22Rv1 (cell line): Measurements from ENCODE around the gene CEP85.

Experiments
- ZFX ChIP-seq: fragments of 450-650 bp; IDR thresholded peaks from 2 replicates; pipeline ENCODE4 v1.6.1; 2017; ENCODE audit warnings: antibody characterized with exemption, borderline replicate concordance
- TF ChIP-seq, protein P1 (sequence below): fragments of 450-650 bp; IDR thresholded peaks from 2 replicates; pipeline ENCODE4 v1.5.1; 2017; ENCODE audit warnings: mild to moderate bottlenecking

DNA sequence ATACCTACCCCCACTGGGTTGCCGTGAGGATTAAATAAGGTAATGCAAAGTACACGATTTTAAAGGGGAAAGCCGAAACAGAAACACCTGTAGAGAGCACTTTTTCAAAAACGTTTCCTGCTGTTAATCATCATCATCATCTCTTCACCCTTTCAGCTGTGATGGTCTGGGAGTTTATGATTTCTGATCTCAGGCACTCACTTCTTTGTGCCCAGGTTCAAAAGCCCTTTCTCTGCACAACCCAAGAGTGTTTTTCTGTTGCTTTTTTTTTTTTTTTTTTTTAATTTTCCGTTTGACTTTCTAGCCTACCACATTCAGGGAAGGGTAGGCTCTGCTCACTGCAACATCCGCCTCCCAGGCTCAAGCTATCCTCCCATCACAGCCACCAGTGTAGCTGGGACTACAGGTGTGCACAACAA is 73.4 kb downstream of the CEP85 start:
- TF ChIP-seq, protein P1, sequence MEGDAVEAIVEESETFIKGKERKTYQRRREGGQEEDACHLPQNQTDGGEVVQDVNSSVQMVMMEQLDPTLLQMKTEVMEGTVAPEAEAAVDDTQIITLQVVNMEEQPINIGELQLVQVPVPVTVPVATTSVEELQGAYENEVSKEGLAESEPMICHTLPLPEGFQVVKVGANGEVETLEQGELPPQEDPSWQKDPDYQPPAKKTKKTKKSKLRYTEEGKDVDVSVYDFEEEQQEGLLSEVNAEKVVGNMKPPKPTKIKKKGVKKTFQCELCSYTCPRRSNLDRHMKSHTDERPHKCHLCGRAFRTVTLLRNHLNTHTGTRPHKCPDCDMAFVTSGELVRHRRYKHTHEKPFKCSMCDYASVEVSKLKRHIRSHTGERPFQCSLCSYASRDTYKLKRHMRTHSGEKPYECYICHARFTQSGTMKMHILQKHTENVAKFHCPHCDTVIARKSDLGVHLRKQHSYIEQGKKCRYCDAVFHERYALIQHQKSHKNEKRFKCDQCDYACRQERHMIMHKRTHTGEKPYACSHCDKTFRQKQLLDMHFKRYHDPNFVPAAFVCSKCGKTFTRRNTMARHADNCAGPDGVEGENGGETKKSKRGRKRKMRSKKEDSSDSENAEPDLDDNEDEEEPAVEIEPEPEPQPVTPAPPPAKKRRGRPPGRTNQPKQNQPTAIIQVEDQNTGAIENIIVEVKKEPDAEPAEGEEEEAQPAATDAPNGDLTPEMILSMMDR, result no peak
- TF ChIP-seq ZFX, result no peak
